ENCODE measurements around the gene PHC2. TPM values are rescaled to one million over a fixed set of nuclear protein-coding genes. Genes with fewer than 3 reads are reported as not detected.

Gene PHC2
- total RNA-seq, 1 donor from 2014 or later, result 105 TPM

DNA sequence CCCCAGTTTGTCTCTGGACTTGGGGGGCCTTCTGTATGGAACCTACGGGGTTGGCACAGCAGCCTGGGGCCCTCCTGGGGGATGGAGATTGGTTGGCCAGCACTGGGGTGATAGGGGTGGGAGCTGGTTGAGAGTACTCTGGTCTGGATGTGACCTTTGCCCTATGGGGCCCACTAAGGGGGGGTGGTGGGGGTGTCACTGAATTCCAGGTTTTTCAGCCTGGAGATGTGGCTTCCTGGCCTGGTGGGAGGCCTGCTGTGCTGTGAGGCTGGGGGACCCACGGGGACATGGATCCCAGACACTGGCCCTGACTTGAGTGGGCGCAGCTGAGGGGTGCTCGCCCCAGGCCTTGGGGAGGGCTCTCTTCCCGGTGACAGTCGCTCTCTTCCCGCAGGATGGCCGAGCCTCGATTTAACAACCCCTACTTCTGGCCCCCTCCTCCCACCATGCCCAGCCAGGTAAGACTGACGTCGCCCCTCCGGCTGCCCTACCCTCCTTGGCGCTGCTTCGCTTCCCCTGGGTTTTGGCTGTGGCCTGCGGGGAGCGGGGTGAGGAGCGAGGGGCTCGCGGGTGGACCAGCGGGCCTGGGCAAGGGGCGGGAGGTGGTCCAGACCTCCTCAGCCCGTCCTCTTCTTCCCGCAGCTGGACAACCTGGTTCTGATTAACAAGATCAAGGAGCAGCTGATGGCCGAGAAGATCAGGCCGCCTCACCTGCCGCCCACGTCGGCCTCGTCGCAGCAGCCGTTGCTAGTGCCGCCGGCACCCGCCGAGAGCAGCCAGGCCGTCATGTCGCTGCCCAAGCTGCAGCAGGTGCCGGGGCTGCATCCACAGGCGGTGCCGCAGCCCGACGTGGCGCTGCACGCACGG is 155.0 kb downstream of the PHC2 start:
- no peak for TF ChIP-seq CTCF (IDR thresholded peaks at IDR 0.05; ENCODE audit: borderline replicate concordance)
- DNase-seq, result no peak
- H3K27ac ChIP-seq (replicated peaks), result no peak overlapping the region
- H3K4me1 ChIP-seq, result peaks cover 39% of the 10 kb centered on the region
- no peak overlapping the region for H3K4me3 ChIP-seq
- peaks cover 47% of the 10 kb centered on the region for H3K36me3 ChIP-seq
- H3K27me3 ChIP-seq (ENCODE audit: low read depth), result no peaks in the 10 kb centered on the region
- intact Hi-C loops (cut with micrococcal nuclease), result loop anchor here (10.0 kb wide), 1 partner anchor 51 kb away; no protein-coding TSS in a partner anchor
- no peaks in the 10 kb centered on the region for H3K9me3 ChIP-seq (replicated peaks)

DNA sequence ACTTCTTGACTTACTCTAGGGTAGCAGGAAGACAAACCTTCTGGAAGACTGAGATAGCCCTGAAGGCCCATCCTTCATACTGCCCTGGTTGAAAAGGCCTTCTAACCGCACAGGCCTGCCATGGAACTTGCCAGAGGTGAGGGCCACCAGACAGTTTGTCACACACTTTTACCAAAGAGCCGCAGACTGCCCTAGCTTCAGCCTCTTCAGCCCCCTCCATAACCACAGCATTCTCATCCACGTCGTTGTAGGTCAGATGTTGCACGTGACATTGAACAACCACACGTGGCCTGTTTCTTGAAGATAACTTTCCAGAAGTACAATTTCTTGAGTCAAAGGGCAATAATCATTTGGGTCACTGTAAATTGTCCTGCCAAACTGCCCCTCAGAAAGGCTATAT is 155.7 kb downstream of the PHC2 start:
- Histone ChIP-seq H3K4me3 (no peak overlapping the region), H3K4me1 (peaks cover 46% of the 10 kb centered on the region), H3K36me3 (peaks cover 40% of the 10 kb centered on the region), H3K9me3 (replicated peaks) (no peaks in the 10 kb centered on the region), H3K27me3 (ENCODE audit: low read depth) (no peaks in the 10 kb centered on the region), H3K27ac (replicated peaks) (no peak overlapping the region)
- TF ChIP-seq CTCF (IDR thresholded peaks at IDR 0.05; ENCODE audit: borderline replicate concordance), result no peak
- DNase-seq, result no peak
- intact Hi-C loops (cut with micrococcal nuclease), result loop anchor here (10.0 kb wide), 1 partner anchor 50 kb away; no protein-coding TSS in a partner anchor

DNA sequence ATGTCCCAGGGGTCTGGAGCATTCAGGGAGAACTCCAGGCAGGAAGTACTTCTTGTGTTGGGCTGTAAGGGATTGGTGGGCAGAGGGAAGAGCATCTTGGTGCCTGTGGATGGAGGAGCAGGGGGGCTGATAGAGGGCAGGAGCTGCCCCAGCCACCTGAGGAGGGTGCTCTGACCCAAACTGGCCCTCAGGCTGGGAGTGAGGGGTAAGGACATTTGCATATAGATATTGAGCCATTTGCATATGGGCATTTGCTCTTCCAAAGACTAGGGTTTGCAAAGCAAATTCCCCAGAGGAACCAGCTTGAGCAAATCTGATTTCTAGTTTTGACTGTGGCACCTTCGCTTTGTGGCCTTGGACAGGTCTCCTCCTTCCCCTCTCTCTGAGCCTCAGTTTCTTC is 156.4 kb downstream of the PHC2 start:
- TF ChIP-seq CTCF (IDR thresholded peaks at IDR 0.05; ENCODE audit: borderline replicate concordance), result no peak
- Histone ChIP-seq H3K27me3 (ENCODE audit: low read depth) (no peaks in the 10 kb centered on the region), H3K9me3 (replicated peaks) (no peaks in the 10 kb centered on the region), H3K27ac (replicated peaks) (no peak overlapping the region), H3K4me3 (no peak overlapping the region), H3K4me1 (peaks cover 53% of the 10 kb centered on the region), H3K36me3 (peaks cover 34% of the 10 kb centered on the region)
- no peak for DNase-seq
- intact Hi-C loops (cut with micrococcal nuclease), result loop anchor here (10.0 kb wide), 1 partner anchor 50 kb away; no protein-coding TSS in a partner anchor

GRCh38 chr1:33273961-33274371 is 156.9 kb downstream of the PHC2 start:
- H3K9me3 ChIP-seq (replicated peaks), result no peaks in the 10 kb centered on the region
- no peak for DNase-seq
- peaks cover 58% of the 10 kb centered on the region for H3K4me1 ChIP-seq
- TF ChIP-seq CTCF (IDR thresholded peaks at IDR 0.05; ENCODE audit: borderline replicate concordance), result no peak
- H3K4me3 ChIP-seq, result no peak overlapping the region
- H3K27me3 ChIP-seq (ENCODE audit: low read depth), result no peaks in the 10 kb centered on the region
- H3K36me3 ChIP-seq, result peaks cover 30% of the 10 kb centered on the region
- no peak overlapping the region for H3K27ac ChIP-seq (replicated peaks)
- intact Hi-C loops (cut with micrococcal nuclease), result loop anchor here (10.0 kb wide), 1 partner anchor 49 kb away; no protein-coding TSS in a partner anchor

Small RNAs within 50 kb of the gene (microRNA-seq; reads per million reads assigned to microRNA genes)
- 57.4 reads per million, percentile 50 among the genes with 10 or more reads in this experiment for gene MIR3605

Other genes starting within 250 kb of the PHC2 start
- 2.3 TPM for gene TRIM62, start 249.1 kb downstream of the PHC2 start, total RNA-seq
- 32.4 TPM for gene ZNF362, start 174.6 kb downstream of the PHC2 start, total RNA-seq
- gene A3GALT2, start 110.0 kb downstream of the PHC2 start, total RNA-seq, result not detected
- gene ZSCAN20, start 41.5 kb upstream of the PHC2 start, total RNA-seq, result 5.7 TPM

Data from left ventricle myocardium inferior (tissue), 1 donor.